Mesothelial cell of epicardium (in vitro differentiated cells): ENCODE data around the gene TBX2. TPM values are rescaled to one million over a fixed set of nuclear protein-coding genes. Genes with fewer than 3 reads are reported as not detected.
A peak's percentile ranks its signal among the peaks of the same experiment; 100 is the strongest.

Experiments
- DNase-seq, 2 experiments: peaks; one replicate each; pipeline ENCODE4 v3.0.0; 2021; ENCODE audit warnings: low spot score in 2 of 2; ENCODE audit not compliant: unreplicated experiment in 2 of 2
- H3K27ac Mint-ChIP-seq: 2 replicates; pipeline ENCODE4 v1.8.0; 2021; ENCODE audit warnings: mixed read lengths
- H3K27me3 Mint-ChIP-seq: 2 replicates; pipeline ENCODE4 v1.8.0; 2021; ENCODE audit warnings: low read depth, mixed read lengths
- H3K36me3 Mint-ChIP-seq: 2 replicates; pipeline ENCODE4 v1.8.0; 2021; ENCODE audit warnings: mixed read lengths
- H3K4me1 Mint-ChIP-seq: 2 replicates; pipeline ENCODE4 v1.8.0; 2021; ENCODE audit warnings: mixed read lengths
- H3K4me3 Mint-ChIP-seq: 2 replicates; pipeline ENCODE4 v1.8.0; 2021; ENCODE audit warnings: mild to moderate bottlenecking, moderate library complexity, mixed read lengths
- H3K9me3 Mint-ChIP-seq: 2 replicates; pipeline ENCODE4 v1.8.0; 2021; ENCODE audit warnings: mixed read lengths
- total RNA-seq: library from RNA; stranded (reverse); gene quantifications from 3 replicates; pipeline ENCODE4 v1.2.1, GENCODE V29; 2021
- TF ChIP-seq, protein P1 (sequence below): fragments of 200-600 bp; sonication (generic); IDR thresholded peaks from one replicate; pipeline ENCODE4 v1.5.0; 2021; ENCODE audit warnings: antibody characterized with exemption; ENCODE audit not compliant: unreplicated experiment

Gene TBX2
- total RNA-seq, 1 donor from 2014 or later, result 176 TPM

DNA sequence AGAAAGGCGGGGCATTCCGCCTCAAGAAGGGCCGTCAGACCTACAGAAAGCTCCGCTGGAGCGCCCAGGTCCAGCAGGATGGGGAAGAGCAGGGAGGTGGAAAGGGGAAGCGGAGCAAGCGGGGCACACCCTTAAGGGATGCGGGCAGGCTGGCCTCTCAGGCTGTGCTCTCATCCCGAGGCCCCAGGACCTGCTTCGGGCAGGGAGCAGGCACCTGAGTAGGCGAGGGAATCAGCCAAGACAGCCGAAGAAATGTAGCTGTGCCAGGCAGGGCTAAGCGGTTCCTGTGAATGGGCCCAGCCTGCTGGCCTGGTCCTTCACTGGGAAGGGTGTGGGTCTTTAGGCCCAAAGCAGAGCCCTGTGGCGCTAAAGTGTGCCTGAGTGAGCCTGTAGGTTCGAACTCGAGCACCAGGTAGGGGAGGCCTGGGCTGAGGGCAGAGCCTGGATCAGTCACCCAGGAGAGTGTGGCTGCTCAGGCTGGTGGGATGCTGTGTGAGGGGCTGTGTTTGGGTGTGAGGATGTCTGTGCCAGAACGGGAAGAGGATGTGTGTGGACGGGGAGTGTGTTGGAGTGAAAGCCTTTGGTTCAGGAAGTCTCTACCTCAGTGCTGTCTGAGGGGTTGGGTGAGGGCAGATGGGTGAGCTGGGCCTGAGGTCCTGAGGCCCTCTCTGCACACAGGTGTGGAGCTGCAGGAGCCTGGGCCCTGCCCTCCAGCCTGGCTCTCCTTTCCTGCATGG lies 55.8 kb downstream of the TBX2 start:
- Mint-ChIP-seq H3K27me3 (peaks cover 90% of the 10 kb centered on the region), H3K36me3 (peaks cover 4% of the 10 kb centered on the region), H3K9me3 (no peaks in the 10 kb centered on the region), H3K4me1 (peaks cover 64% of the 10 kb centered on the region), H3K4me3 (peak overlapping the region; percentile 75), H3K27ac (peak overlapping the region; percentile 90)
- TF ChIP-seq, protein P1, sequence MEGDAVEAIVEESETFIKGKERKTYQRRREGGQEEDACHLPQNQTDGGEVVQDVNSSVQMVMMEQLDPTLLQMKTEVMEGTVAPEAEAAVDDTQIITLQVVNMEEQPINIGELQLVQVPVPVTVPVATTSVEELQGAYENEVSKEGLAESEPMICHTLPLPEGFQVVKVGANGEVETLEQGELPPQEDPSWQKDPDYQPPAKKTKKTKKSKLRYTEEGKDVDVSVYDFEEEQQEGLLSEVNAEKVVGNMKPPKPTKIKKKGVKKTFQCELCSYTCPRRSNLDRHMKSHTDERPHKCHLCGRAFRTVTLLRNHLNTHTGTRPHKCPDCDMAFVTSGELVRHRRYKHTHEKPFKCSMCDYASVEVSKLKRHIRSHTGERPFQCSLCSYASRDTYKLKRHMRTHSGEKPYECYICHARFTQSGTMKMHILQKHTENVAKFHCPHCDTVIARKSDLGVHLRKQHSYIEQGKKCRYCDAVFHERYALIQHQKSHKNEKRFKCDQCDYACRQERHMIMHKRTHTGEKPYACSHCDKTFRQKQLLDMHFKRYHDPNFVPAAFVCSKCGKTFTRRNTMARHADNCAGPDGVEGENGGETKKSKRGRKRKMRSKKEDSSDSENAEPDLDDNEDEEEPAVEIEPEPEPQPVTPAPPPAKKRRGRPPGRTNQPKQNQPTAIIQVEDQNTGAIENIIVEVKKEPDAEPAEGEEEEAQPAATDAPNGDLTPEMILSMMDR, result no peak
- DNase-seq, result no peak

DNA sequence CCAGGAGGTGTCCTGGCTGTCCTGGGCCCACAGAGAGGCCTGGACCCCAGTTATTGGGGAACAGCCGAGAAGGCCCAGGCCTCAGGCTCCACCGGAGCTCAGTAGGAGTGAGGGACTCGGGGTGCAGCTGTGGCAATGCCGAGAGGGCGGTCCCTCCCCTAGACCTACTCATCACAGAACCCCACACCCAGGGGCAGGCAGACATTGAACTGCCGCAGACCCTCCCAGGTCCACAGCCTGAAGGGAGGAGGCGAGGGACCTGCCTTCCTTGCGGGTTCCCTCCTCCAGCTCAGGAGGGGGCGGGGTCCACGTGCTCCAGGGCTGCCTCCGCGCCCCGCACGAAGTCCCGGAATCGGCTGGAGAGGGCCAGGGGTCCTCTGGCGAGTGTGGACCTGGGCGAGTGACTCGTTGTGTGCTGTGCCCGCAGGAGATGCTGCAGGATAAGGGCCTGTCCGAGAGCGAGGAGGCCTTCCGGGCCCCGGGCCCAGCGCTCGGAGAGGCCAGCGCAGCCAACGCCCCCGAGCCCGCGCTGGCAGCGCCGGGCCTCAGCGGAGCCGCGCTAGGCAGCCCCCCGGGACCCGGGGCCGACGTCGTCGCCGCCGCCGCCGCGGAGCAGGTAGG lies 56.5 kb downstream of the TBX2 start:
- peak overlapping the region; percentile 90 for H3K27ac Mint-ChIP-seq
- peaks cover 64% of the 10 kb centered on the region for H3K4me1 Mint-ChIP-seq
- H3K9me3 Mint-ChIP-seq, result no peaks in the 10 kb centered on the region
- TF ChIP-seq, protein P1, result no peak
- H3K27me3 Mint-ChIP-seq, result peaks cover 87% of the 10 kb centered on the region
- DNase-seq, result no peak
- peak overlapping the region; percentile 75 for H3K4me3 Mint-ChIP-seq
- peaks cover 4% of the 10 kb centered on the region for H3K36me3 Mint-ChIP-seq

DNA sequence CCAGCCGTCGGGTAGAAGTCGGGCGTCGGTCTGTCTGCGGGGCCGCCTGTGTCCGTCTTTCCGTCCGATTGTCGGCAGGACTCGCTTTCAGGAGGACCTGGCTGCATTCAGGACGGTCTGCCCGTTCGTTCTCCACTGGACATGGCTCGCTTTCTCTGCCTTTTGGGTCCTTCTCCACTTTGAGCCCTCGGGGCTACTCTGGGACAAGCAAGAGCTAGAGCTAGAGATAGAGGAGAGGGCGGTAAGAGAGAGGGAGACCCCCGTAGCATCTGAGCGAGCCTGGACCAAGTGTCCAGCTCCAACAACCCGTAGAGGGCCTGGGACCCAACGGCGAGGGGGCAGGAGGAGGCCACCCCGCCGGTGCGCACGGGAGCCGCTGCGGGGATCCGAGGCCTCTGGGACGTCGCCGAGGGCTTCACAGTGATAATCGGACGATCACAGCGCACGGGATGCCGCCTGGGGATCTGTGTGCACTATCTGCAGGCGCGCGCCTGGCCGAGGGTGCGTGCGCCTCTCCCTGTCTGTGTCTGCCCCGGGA lies 57.1 kb downstream of the TBX2 start:
- H3K9me3 Mint-ChIP-seq, result no peaks in the 10 kb centered on the region
- H3K4me1 Mint-ChIP-seq, result peaks cover 69% of the 10 kb centered on the region
- H3K4me3 Mint-ChIP-seq, result peak overlapping the region; percentile 77
- peaks cover 87% of the 10 kb centered on the region for H3K27me3 Mint-ChIP-seq
- DNase-seq, result peak in 1 of 2 experiments; percentile 58
- H3K36me3 Mint-ChIP-seq, result peaks cover 4% of the 10 kb centered on the region
- H3K27ac Mint-ChIP-seq, result peak overlapping the region; percentile 94
- TF ChIP-seq, protein P1, result no peak

DNA sequence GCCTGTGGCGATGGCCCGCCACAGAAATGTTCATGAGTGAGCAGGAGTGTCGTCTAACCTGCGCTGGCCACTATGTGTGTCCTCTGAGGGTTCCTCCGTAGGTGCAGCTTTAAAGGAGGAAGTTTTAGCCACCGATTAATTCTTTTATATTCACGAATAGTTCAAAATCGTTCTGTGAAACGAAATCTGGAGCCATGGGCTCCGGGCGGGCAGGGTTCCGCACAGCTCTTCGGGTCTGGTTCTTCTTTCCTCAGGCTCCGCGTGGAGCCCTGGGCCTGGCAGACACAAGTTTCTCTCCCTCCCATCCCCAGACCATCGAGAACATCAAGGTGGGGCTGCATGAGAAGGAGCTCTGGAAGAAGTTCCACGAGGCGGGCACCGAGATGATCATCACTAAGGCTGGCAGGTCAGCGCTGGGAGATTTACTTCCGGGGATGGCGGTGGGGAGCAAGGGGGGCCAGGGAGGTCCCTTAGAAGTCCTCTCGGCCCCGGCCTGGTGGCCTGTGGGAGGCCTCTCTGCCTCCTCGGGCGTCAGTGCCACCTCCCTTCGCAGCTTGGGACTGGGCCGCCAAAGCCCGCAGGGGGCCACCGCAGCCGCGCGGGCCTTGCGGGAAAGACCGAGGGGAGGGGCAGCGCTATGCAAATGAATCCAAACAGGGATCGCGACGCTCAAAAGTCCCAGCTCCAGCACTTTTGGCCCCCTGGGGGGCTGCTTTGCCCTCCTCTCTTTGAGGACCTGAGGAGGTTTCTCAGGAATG lies 57.8 kb downstream of the TBX2 start:
- H3K27me3 Mint-ChIP-seq, result peaks cover 88% of the 10 kb centered on the region
- peak overlapping the region; percentile 77 for H3K4me3 Mint-ChIP-seq
- peaks cover 74% of the 10 kb centered on the region for H3K4me1 Mint-ChIP-seq
- peak overlapping the region; percentile 94 for H3K27ac Mint-ChIP-seq
- TF ChIP-seq, protein P1, result no peak
- no peaks in the 10 kb centered on the region for H3K9me3 Mint-ChIP-seq
- peaks cover 4% of the 10 kb centered on the region for H3K36me3 Mint-ChIP-seq
- no peak for DNase-seq

DNA sequence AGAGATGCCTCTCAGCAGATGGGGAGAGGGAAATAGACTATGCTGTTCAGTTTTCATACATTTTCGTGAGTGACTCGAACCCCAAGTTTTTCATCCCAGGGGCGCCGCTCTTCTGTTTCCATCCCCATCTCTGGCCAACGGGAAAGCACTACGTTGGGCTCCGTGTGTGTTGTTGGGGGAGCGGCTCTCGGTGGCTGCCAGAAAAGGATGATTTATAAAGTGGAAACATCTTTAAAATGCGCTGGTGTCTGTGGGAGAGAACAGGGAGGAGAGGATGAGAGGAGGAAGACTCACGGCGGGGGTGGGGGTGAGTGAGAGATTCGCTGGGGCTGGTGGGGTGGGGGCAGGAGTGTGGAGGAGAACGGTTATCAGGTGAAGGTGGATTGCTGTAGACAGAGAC lies 58.4 kb downstream of the TBX2 start:
- Mint-ChIP-seq H3K27me3 (peaks cover 87% of the 10 kb centered on the region), H3K9me3 (no peaks in the 10 kb centered on the region), H3K27ac (peak overlapping the region; percentile 89), H3K4me1 (peaks cover 75% of the 10 kb centered on the region), H3K4me3 (peak overlapping the region; percentile 77), H3K36me3 (peaks cover 4% of the 10 kb centered on the region)
- DNase-seq, result no peak
- TF ChIP-seq, protein P1, result no peak
